A549 (cell line): ENCODE data around the gene TIE1. TPM values are rescaled to one million over a fixed set of nuclear protein-coding genes. Genes with fewer than 3 reads are reported as not detected.

Experiments used
- ATAC-seq, 2 experiments: fragments of 200-7000 bp in 1 of 2; fragments of >200 bp in 1 of 2; cut with Nextera tagmentation in 1 of 2; cut with Tn5 transposase in 1 of 2; 3 replicates each; pipeline versions ENCODE4 v1.8.0 to v1.9.1; 2018 to 2020; ENCODE audit warnings: mild to moderate bottlenecking in 1 of 2, moderate library complexity in 1 of 2
- CTCF ChIA-PET: fragments of 300-600 bp; sonication (Branson Sonifier 250); formaldehyde crosslinking; extraction: SDS; loops from one replicate; lab custom pipeline; 2021; ENCODE audit warnings: antibody characterized with exemption, inconsistent platforms; lab: Yijun Ruan, JAX
- POLR2A ChIA-PET: fragments of 350-600 bp; formaldehyde crosslinking; extraction: SDS; loops from one replicate; lab custom pipeline; 2021; ENCODE audit warnings: antibody characterized with exemption, inconsistent platforms; lab: Yijun Ruan, JAX
- DNase-seq, 2 experiments: peaks; one replicate each; pipeline versions ENCODE4 v3.0.0 to v3.0.0-alpha.2; 2011 to 2016; ENCODE audit warnings: low read depth in 1 of 2, low spot score in 1 of 2
- FAIRE-seq: peaks from 2 replicates; lab custom pipeline; 2011; peaks lifted over from hg19 to GRCh38; lab: Jason Lieb, UNC
- H3K27ac ChIP-seq, 2 experiments: fragments of >200 bp; sonication (Bioruptor Twin); formaldehyde crosslinking; 3 replicates each; pipeline ENCODE4 v1.5.1; 2016 to 2017
- H3K4me1 ChIP-seq: fragments of >200 bp; sonication (Bioruptor Twin); formaldehyde crosslinking; 3 replicates; pipeline ENCODE4 v1.6.1; 2016
- H3K4me2 ChIP-seq: fragments of >200 bp; sonication (Bioruptor Twin); formaldehyde crosslinking; 3 replicates; pipeline ENCODE4 v1.6.1; 2016
- H3K4me3 ChIP-seq: fragments of >200 bp; sonication (Bioruptor Twin); formaldehyde crosslinking; 3 replicates; pipeline ENCODE4 v1.5.1; 2016
- H3K9me3 ChIP-seq: fragments of >200 bp; sonication (Bioruptor Twin); formaldehyde crosslinking; 3 replicates; pipeline ENCODE4 v1.6.1; 2016
- CBX2 ChIP-seq: fragments of 200-600 bp; sonication (generic); IDR thresholded peaks from 2 replicates; pipeline ENCODE4 v1.6.1; 2016; ENCODE audit warnings: low read depth, mild to moderate bottlenecking, borderline replicate concordance
- E2F6 ChIP-seq: IDR thresholded peaks from 2 replicates; pipeline ENCODE4 v1.6.1; 2012; ENCODE audit warnings: low read depth, borderline replicate concordance
- EHF ChIP-seq: fragments of 250-450 bp; sonication (Bioruptor Pico); IDR thresholded peaks from 2 replicates; pipeline ENCODE4 v1.5.0; 2020; ENCODE audit warnings: mild to moderate bottlenecking
- ESRRA ChIP-seq: fragments of 150-350 bp; IDR thresholded peaks from 2 replicates; pipeline ENCODE4 v1.6.1; 2014; ENCODE audit warnings: mild to moderate bottlenecking, low read length, borderline replicate concordance
- FOSL2 ChIP-seq, 2 experiments: fragments of 450-650 bp in 1 of 2; fragments of >200 bp in 1 of 2; sonication (Bioruptor Twin) in 1 of 2; formaldehyde crosslinking; IDR thresholded peaks; 2 replicates each; pipeline versions ENCODE4 v1.5.0 to v1.6.1; 2016 to 2020; ENCODE audit warnings: mild to moderate bottlenecking in 1 of 2, moderate library complexity in 1 of 2
- GATA3 ChIP-seq: IDR thresholded peaks from 2 replicates; pipeline ENCODE4 v1.6.1; 2012; ENCODE audit warnings: borderline replicate concordance
- HOXB5 ChIP-seq: fragments of 250-450 bp; sonication (Bioruptor Pico); IDR thresholded peaks from 2 replicates; pipeline ENCODE4 v1.5.0; 2020; ENCODE audit warnings: mild to moderate bottlenecking, moderate library complexity
- MAFK ChIP-seq: fragments of 450-650 bp; IDR thresholded peaks from 2 replicates; pipeline ENCODE4 v1.6.1; 2014; ENCODE audit not compliant: partially characterized antibody
- NFE2L2 ChIP-seq: fragments of 150-350 bp; conservative IDR thresholded peaks from 2 replicates; pipeline ENCODE4 v1.6.1; 2014; ENCODE audit warnings: low read length
- NPAS2 ChIP-seq: fragments of 250-450 bp; sonication (Bioruptor Pico); IDR thresholded peaks from 2 replicates; pipeline ENCODE4 v1.8.0; 2022; ENCODE audit warnings: mild to moderate bottlenecking, moderate library complexity, borderline replicate concordance
- NR3C1 ChIP-seq: fragments of >200 bp; sonication (Bioruptor Twin); formaldehyde crosslinking; IDR thresholded peaks from 3 replicates; pipeline ENCODE4 v1.6.1; 2017
- POLR2AphosphoS2 ChIP-seq: conservative IDR thresholded peaks from 2 replicates; pipeline ENCODE4 v1.6.1; 2012; ENCODE audit warnings: low read length, improper control_type of control experiment, inconsistent platforms
- RAD21 ChIP-seq, 2 experiments: fragments of >200 bp in 1 of 2; sonication (Bioruptor Twin) in 1 of 2; formaldehyde crosslinking in 1 of 2; IDR thresholded peaks in 1 of 2; conservative IDR thresholded peaks in 1 of 2; 2 replicates in 1 of 2; 3 replicates in 1 of 2; pipeline ENCODE4 v1.6.1; 2012 to 2018; ENCODE audit warnings: inconsistent platforms in 1 of 2
- RARB ChIP-seq: fragments of 250-450 bp; sonication (Bioruptor Pico); IDR thresholded peaks from 2 replicates; pipeline ENCODE4 v1.8.0; 2021; ENCODE audit warnings: mild to moderate bottlenecking, moderate library complexity
- RCOR1 ChIP-seq: fragments of 150-350 bp; IDR thresholded peaks from 2 replicates; pipeline ENCODE4 v1.6.1; 2014; ENCODE audit warnings: antibody characterized with exemption, low read length, low read depth
- SMC3 ChIP-seq: fragments of >200 bp; sonication (Bioruptor Twin); formaldehyde crosslinking; IDR thresholded peaks from 3 replicates; pipeline ENCODE4 v1.6.1; 2018; ENCODE audit warnings: inconsistent platforms
- SREBF2 ChIP-seq: fragments of 450-650 bp; IDR thresholded peaks from 2 replicates; pipeline ENCODE4 v1.6.1; 2014; ENCODE audit warnings: mild to moderate bottlenecking, moderate library complexity
- USF2 ChIP-seq: fragments of 450-650 bp; IDR thresholded peaks from 2 replicates; pipeline ENCODE4 v1.6.1; 2014; ENCODE audit warnings: antibody characterized with exemption
- ZC3H11A ChIP-seq: fragments of 450-650 bp; IDR thresholded peaks from 2 replicates; pipeline ENCODE4 v1.6.1; 2014; ENCODE audit warnings: antibody characterized with exemption, mild to moderate bottlenecking
- ZNF302 ChIP-seq: fragments of 250-450 bp; sonication (Bioruptor Pico); IDR thresholded peaks from 2 replicates; pipeline ENCODE4 v1.9.0; 2021; ENCODE audit warnings: inconsistent platforms, mild to moderate bottlenecking, moderate library complexity
- ZSCAN20 ChIP-seq: fragments of 250-450 bp; sonication (Bioruptor Pico); IDR thresholded peaks from 2 replicates; pipeline ENCODE4 v1.8.0; 2022; ENCODE audit warnings: mild to moderate bottlenecking, moderate library complexity
- WGBS: methylation state at CpG from one replicate; pipeline ENCODE4 v1.1.6; 2017; ENCODE audit errors: missing lambda C conversion rate; 5-methylcytosine and 5-hydroxymethylcytosine counted together
- polyA plus RNA-seq, 4 experiments: library from polyadenylated mRNA; depleted of rRNA in 3 of 4; stranded (reverse); fragments of >200 nt; fragmentation: RNase III in 1 of 4; extraction: RNeasy Plus Mini Kit Qiagen cat#74134 plus additional on column Dnase treatment in 1 of 4; gene quantifications; 2 replicates in 3 of 4; 3 replicates in 1 of 4; pipeline ENCODE4 v1.2.3, GENCODE V29; 2011 to 2017
- TF ChIP-seq, protein P1 (sequence below): fragments of >200 bp; sonication (Bioruptor Twin); formaldehyde crosslinking; IDR thresholded peaks from 2 replicates; pipeline ENCODE4 v1.6.1; 2016
- TF ChIP-seq, protein P2 (sequence below): fragments of 250-450 bp; sonication (Bioruptor Pico); IDR thresholded peaks from 2 replicates; pipeline ENCODE4 v1.5.0; 2020; ENCODE audit warnings: low read depth, mild to moderate bottlenecking, moderate library complexity

Gene TIE1
- polyA plus RNA-seq, 2 of the 4 experiments (the other 2 are of a cell fraction) = not detected

GRCh38 chr1:43344267-43344850 is 43.6 kb downstream of the TIE1 start:
- 91% methylated on average over 4 of the region's 4 CpGs for WGBS
- FAIRE-seq = no peak
- no peak overlapping the region for H3K4me3 ChIP-seq
- CTCF ChIA-PET = no interaction called here
- TF ChIP-seq ESRRA (no peak), HOXB5 (CRISPR knock-in tag) (no peak), EHF (no peak), SREBF2 (no peak), NFE2L2 (no peak), ZSCAN20 (CRISPR knock-in tag) (no peak), RARB (no peak)
- TF ChIP-seq, protein P1, sequence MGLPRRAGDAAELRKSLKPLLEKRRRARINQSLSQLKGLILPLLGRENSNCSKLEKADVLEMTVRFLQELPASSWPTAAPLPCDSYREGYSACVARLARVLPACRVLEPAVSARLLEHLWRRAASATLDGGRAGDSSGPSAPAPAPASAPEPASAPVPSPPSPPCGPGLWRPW = no peak
- ATAC-seq = no peak
- no peak overlapping the region for H3K27ac ChIP-seq
- H3K9me3 ChIP-seq = no peaks in the 10 kb centered on the region
- no peak for DNase-seq
- peaks cover 3% of the 10 kb centered on the region; the same call in 1 of the 3 replicates for H3K4me1 ChIP-seq
- H3K4me2 ChIP-seq = no peak overlapping the region
- POLR2A ChIA-PET = no interaction called here

DNA sequence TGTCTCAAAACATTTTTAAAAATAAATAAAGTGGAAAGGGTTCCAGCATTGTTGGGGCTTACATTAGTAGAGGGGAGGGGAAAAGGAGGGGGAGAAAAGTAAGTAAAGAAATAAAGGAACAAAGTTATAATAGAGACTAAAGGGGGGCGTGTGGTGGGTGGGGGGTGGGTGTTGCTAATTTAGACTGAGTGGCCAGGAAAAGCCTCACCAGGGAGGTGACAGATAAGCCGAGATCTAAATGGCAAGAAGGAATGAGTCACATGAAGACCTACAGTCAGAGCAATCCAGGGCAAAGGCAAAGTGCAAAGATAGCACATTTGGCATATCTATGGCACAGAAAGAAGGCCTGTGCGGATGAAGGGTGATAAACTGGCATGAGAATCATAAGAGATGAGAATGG is 44.3 kb downstream of the TIE1 start:
- Histone ChIP-seq H3K4me2 (no peak overlapping the region), H3K9me3 (no peaks in the 10 kb centered on the region), H3K4me3 (no peak overlapping the region), H3K27ac (no peak overlapping the region), H3K4me1 (peaks cover 9% of the 10 kb centered on the region; the same call in 2 of the 3 replicates)
- CTCF ChIA-PET = no interaction called here
- no peak for FAIRE-seq
- TF ChIP-seq EHF (no peak), MAFK (peak; percentile 27)
- TF ChIP-seq, protein P2, sequence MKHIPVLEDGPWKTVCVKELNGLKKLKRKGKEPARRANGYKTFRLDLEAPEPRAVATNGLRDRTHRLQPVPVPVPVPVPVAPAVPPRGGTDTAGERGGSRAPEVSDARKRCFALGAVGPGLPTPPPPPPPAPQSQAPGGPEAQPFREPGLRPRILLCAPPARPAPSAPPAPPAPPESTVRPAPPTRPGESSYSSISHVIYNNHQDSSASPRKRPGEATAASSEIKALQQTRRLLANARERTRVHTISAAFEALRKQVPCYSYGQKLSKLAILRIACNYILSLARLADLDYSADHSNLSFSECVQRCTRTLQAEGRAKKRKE (CRISPR knock-in tag) = no peak
- WGBS = 37% methylated on average over 2 of the region's 3 CpGs
- DNase-seq = no peak
- POLR2A ChIA-PET = no interaction called here
- no peak for ATAC-seq

GRCh38 chr1:43346636-43347035 is 45.9 kb downstream of the TIE1 start:
- Histone ChIP-seq H3K4me2 (no peak overlapping the region), H3K27ac (no peak overlapping the region), H3K4me1 (peaks cover 9% of the 10 kb centered on the region; the same call in 2 of the 3 replicates), H3K4me3 (no peak overlapping the region), H3K9me3 (no peaks in the 10 kb centered on the region)
- WGBS = 93% methylated on average over 2 of the region's 5 CpGs
- no peak for FAIRE-seq
- TF ChIP-seq FOSL2 (IDR thresholded peaks at IDR 0.05) = no peak
- no peak for TF ChIP-seq FOSL2 (CRISPR knock-in tag; IDR thresholded peaks at IDR 0.05)
- no peak for TF ChIP-seq RCOR1
- TF ChIP-seq ZNF302 = no peak
- no peak for TF ChIP-seq RAD21 (conservative IDR thresholded peaks at IDR 0.05 in 1 of 2, IDR thresholded peaks at IDR 0.05 in 1 of 2)
- no peak for TF ChIP-seq NPAS2
- no peak for TF ChIP-seq GATA3
- TF ChIP-seq SMC3 = no peak
- no peak for TF ChIP-seq NR3C1
- no peak for TF ChIP-seq ZSCAN20 (CRISPR knock-in tag)
- TF ChIP-seq NFE2L2 = no peak
- no peak for TF ChIP-seq E2F6
- no peak for TF ChIP-seq CBX2
- no peak for TF ChIP-seq POLR2AphosphoS2
- no peak for TF ChIP-seq ZC3H11A
- no peak for TF ChIP-seq USF2
- DNase-seq = no peak
- ATAC-seq = no peak
- POLR2A ChIA-PET = no interaction called here
- CTCF ChIA-PET = no interaction called here
